NCI-H1436 (cell line): ENCODE results near the gene MYL11.

Experiments used
- DNase-seq: peaks from one replicate; lab custom pipeline; 2025; lab: John Stamatoyannopoulos, UW

Gene MYL11

GRCh38 chr16:30421010-30421409 lies 46.4 kb downstream of the MYL11 start:
- DNase-seq = no peak
